Activated naive CD4-positive, alpha-beta T cell (primary cell): ENCODE results near the gene ARHGEF4.
A peak's percentile ranks its signal among the peaks of the same experiment; 100 is the strongest.

Experiments used
- DNase-seq, 4 experiments: peaks; one replicate each; lab custom pipeline; 2025; lab: John Stamatoyannopoulos, UW

Gene ARHGEF4, protein sequence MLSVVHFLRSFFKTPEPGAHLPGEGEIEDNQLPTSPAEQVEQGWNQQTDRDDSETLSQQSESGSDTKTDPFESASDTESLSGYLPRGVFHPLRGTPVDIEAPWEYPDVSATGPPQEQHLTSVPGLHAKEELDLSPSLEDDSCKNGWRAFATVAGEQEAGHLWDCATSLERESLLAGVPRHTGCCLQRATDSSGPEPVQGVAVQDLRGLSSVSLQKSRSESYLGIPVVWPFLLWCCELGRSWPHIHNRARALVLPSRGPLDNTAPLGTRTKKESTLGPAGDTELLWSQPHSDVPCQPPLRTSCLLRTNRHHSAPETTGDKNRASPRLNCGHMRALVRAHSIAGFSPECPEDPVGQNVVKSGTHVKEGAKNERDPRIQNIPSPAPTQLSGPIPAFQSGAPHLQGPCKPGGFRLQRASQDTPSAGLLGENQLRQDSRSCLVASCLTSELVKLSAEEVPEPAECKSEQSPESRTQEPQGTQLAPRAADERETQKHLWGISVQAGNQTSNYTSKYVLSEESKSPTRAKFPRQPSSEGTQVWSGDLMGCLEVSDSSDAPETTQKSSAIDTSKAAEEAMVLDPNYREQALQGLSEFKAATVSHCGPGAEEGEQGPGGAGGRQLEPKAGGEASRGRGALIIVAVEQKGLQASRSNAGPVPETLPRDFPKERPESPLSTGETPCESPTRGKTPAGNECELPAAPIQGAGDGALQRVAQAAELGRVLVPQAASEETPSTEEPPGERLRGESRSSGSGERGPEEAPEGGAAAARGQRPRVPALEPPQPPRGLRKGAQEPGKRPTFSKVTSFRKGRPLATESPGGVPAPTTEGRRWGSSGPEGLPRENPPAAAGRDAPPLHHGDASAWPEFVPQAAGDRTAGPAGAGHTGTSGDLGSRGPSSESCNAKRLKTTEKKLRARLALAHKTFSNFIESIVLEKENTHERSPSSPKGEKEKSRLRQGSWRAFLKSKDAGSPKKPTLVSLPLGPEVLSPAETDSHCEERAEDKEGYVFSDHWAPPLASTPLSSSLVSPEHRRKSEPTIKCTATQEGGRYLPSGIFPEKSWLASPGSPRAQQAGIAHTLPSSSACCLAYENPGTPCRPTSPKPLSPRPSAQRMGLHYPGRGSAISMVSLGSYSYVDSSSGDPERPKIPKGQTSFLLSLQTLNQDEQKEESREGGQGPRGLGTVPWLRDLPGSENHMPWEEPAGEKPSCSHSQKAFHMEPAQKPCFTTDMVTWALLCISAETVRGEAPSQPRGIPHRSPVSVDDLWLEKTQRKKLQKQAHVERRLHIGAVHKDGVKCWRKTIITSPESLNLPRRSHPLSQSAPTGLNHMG (N-terminal part only)

DNA sequence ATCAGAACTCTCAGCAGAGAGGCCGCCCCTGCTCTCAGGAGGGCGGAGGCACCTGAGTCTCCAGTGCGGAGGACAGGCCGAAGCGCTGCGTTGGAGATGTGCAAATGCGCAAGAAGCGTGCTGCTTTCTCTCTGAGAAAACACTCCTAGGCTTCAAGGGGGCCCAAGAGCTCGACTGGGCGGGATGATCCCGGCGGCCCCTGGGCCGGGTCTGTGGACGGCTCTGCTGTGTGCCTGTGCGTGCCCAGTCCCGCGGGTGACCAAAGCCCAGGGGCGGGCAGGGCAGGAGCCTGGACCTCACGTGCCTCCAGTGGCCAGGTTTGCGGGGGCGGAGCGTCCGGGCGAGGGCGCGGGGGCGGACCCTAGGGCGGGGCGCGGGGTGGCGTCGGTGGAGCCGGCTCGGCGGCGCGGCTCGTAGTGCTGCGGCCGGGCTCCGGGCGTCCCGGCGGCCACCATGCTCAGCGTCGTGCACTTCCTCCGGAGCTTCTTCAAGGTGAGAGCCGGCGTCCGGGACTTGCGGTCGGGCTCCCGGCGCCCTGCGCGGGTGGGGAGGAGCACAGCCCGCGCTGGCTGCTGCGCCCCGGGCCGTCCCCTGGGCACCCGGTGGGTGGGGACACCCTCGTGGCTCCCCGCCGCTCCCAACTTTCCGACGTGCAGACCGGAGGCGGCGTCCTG is at the start of gene ARHGEF4:
Gene ARHGEF4 (plus strand): TSS at position 414 of the 674 bp plus-strand sequence. CDS start 40 bp downstream, at position 454.
- no peak for DNase-seq

DNA sequence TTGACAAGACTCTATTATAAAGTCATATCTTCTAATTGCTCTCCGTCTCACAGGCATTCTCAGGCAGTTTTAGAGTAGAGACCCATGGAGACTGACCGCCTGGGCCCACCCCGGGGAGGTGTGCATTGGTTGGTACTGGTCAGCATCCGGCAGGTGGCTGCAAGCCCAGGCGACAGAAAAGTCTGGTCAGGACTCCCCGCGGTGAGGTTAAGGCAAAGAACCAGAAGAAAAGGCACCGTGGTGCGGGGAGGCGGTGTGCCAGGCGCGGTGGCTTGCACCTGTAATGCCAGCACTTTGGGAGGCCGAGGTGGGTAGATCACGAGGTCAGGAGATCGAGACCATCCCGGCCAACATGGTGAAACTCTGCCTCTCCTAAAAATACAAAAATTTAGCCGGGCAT is 48.9 kb upstream of the ARHGEF4 start:
- DNase-seq = no peak

DNA sequence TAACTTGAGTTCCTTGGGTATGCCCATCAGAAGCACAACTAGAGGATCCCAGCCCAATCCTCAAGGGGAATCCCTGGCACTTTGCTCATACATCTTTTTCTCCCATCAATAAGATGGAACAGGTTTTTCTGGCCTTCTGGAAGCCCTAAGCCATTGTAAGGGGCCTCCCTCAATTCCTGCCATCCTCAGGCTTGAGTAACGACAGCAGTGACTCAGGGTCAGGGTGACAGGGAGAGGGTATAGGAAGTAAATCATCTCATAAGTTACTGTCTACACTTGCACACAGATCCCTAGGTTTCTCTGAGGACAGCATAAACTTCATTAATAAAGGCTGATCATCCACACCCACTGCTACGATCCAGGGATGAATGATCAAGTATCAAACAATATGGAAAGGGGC is 46.4 kb upstream of the ARHGEF4 start:
- no peak for DNase-seq

DNA sequence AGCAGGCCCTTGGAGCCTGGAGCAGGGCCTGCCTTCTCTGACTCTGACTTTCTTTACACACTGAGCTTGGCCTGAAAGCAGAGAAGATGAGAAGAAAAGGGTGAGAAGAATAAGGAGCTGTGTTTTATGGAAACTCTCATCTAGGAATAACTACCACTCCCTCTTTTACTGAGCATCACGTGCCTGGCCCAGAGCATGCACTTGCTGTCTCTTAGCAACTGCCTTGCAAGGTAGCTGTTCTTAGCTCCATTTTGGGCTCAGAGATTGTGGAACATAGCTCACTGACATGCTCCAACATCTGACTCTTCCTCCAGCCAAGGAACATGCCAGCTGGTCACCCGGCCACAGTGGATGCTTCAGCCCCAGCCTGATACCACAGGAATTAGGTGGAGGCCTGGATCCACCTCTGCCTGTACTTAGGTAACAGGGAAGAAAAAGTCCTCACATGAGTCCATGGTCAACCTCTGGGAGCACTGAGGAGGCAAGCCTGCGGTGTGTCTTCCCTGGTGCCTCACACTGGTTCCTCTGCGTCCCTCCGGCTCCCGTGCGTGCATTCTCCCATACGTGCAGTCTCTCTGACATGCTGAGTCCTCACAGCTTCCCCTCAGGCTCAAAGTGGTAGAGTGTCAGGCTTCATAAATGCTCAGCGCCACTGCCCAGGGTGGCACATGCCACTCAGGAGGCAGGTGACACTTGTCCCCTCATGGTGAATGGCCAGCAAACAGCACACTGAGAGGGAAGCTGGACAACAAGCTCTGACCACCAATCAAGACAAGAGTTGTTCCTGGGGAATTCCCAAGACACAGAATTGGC is 45.7 kb upstream of the ARHGEF4 start:
- DNase-seq = no peak

DNA sequence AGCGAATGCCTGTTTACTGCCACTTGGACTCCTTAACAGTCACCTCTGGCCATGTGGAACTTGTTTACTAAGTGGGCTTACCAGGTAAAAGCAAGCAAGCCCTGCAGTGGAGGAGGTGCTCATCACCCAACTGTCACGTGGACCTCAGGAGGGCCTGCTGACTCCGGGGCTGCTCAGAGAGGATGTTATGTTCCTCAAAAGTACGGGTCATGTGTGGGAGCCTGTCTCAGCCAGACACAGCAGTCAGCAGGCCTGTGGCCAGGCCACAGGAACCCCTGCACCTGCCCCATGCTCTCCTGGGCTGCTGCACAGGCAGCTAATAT is 45.1 kb upstream of the ARHGEF4 start:
- no peak for DNase-seq

DNA sequence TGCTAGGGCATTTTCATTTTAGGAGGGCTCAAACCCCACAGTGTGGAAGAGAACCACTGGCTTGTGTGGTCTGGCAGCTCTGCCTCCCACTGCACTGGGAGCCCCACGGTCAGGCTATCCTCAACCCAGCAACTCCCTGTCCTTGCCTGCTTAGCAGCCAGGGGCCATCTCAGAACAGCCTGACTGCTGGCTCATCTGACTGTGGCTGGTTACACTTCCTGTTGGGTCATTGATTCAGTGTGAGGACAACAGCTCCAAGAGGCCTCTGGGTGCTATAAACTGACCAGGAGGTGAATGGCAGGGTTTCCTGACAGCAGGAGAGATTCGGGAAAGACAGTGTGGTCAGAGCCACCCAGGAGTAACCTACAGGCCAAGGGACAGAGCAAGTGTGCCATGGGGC is 41.3 kb upstream of the ARHGEF4 start:
- DNase-seq = no peak

DNA sequence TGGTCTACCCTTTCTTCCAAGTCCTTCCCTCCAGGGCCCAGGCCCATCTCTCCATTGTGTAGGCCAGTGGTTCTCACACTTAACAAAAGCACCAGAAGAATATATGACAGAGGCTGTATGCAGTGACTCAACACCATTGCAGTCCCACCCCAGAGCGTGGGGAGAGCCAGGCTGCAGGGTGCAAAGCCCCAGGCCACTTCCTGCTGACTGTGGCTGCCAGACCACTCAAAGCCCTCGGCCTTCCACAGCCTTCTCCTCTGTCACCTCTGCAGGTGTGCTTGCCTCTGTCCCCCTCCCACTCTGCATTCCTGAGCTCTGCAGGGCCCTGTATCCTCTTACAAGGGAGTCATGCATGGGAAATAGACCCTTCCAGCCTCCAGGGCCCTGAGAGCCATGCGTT is 40.4 kb upstream of the ARHGEF4 start:
- no peak for DNase-seq

DNA sequence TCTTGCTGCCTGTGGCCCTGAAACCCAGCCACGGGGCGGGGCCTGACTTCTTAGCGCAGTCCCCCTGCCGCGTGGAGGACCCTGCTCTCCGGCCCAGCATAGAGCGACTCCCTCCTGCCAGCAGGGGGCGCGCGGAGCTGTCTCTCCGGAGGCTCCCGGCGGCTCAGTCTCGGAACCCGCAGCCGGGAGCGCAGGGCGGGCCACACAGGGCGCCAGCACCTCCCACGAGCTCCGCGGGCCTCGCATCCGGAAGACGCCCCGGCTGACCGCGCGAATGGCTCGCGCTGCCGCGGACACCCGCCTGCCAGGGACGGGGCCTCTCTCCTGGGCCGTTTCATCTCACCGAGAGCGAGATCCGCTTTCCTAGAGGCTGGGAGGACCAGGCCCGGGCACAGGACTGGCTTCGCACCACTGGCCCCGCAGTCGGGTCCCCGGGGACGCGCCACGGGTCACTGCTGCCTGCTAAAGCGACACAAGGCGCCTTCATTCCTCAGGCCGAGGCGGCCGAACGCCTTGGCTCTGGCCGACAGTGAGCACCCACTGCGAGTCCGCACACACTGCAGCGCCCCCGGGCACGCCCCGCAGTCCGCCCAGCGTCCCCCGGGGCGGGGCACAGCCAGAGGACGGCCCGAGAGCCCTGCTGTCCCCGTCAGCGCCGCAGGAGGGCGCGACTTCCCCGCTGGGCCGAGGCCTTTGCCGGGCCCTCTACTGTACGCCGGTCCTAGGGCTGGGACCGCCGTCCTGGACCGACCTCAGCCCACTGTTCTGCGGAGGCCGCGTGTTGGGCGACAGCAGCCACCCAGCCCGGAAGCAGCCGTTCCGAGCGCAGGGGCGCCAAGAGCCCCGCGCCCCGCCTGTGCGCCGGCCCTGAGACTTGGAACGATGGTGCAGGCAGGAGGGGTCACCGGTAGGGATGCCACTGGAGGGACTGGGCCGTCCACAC is 39.0 kb upstream of the ARHGEF4 start:
- DNase-seq = peak; percentile 77 to 94 (median 86)

DNA sequence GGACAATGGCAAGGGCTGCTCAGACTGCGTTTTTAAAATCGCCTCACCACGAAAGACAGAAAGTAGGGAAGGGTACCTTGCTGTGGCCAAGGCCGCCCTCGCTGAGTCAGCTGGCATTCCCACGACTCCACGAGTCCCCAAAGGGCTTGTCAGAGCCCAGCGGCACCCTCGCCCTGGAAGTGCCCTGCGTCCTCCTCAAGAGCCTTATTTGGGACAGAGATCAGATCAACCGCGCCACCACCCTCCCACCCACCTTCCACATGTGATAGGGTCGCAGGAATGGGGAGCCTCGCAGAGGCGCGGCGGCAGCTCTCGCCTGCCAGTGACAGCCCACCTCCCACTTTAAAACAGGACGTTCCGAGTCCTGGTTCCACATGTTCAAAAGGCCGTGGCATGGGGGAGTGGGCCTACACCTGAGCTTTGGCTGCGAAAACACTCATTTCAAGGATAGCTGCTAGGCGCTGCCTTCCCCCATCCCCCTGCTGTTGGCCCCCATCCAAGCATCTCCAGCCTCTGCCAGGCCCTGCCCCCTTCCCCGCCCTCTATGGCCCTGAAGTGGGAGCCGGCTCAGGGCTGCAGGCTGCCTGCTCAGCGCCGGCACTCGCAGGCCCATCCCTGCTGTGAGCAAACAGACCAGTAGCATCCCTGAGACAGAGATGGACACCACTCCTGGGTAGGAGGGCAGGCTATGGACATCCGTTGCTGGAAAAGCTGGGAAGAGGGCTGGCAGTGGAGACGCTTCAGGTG is 38.1 kb upstream of the ARHGEF4 start:
- DNase-seq = no peak

DNA sequence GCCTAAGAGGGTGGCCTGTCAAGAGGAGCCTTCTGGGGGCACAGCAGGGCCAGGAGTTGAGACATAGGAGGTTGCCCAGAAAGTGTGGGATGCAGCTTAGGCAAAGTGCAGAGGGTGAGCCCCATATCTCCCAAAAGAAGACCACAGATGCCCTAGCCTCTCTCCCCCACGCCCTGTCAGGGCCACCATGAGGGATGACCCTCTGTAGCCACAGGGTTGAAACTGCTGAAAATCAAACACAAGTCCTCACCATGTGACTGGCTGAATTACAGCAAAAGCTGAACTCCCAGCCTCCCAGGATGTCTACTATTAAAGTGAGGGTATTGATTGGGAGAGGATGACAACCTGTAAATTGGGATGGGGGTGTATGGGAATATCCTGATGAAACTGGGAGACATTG is 37.4 kb upstream of the ARHGEF4 start:
- no peak for DNase-seq

DNA sequence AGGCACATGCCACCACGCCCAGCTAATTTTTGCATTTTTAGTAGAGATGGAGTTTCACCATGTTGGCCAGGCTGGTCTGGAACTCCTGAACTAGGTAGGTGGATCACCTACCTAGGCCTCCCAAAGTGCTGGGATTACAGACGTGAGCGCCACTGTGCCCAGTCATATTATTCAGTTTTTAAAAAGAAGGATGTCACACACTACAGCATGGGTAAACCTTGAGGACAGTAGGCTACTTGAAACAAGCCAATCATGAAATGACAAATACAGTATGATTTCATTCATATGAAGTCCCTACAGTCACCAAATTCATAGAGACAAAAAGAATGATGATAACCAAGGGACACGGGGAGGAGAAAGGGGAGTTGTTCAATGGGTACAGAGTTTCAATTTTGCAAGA is 31.1 kb upstream of the ARHGEF4 start:
- no peak for DNase-seq

DNA sequence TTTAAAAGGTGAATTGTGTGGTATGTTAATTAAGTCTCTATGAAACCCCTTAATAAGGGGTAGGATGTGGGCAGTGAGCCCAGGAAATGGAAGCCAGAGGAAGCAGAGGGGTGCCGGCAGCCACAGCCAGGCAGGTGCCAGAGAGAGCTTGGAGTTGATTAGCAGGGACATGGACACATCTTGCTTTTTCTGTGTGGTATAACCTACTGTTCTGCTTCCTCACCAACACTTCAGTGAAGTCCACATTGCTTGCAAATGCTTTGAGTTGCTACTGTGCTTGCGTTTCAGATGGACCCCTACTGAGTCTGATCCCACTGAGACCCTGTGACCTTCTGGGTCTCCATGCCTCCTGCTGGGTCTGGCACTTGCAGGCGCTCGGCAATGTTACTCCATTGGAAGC is 30.3 kb upstream of the ARHGEF4 start:
- DNase-seq = no peak

DNA sequence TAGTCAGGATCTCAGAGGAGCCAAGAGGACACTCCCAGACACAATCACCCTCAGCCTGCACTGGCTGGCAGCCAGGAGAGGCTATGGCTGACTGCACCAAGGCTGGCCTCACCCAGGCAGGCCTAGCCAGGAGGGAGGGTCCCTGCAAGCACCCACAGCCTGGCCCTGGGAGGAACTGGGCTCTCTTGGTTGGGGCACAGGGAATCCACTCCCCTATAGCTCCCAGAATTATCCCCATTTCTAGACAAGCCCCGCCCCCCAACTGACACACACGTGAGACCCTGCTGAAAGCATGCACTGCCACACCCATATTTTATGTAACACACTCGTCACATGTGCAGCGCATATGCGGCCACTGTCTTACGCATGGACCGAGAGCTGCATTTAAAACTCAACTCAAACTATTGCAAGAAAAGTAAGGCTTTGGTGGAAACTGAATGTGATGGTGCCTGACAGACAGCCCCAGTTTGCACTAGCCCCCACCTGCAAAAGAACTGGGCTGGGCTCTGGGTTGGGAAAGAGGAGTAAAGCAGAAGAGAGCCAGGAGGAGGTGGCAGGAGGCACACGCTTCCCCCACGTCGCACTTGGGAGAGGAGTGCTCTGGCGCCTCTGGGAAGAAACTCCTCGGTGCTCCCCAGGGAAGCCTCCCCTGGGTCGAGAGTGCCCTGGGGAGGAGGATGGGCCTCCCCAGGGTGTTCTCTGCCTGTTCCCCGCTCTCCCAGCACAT is 28.9 kb upstream of the ARHGEF4 start:
- no peak for DNase-seq

DNA sequence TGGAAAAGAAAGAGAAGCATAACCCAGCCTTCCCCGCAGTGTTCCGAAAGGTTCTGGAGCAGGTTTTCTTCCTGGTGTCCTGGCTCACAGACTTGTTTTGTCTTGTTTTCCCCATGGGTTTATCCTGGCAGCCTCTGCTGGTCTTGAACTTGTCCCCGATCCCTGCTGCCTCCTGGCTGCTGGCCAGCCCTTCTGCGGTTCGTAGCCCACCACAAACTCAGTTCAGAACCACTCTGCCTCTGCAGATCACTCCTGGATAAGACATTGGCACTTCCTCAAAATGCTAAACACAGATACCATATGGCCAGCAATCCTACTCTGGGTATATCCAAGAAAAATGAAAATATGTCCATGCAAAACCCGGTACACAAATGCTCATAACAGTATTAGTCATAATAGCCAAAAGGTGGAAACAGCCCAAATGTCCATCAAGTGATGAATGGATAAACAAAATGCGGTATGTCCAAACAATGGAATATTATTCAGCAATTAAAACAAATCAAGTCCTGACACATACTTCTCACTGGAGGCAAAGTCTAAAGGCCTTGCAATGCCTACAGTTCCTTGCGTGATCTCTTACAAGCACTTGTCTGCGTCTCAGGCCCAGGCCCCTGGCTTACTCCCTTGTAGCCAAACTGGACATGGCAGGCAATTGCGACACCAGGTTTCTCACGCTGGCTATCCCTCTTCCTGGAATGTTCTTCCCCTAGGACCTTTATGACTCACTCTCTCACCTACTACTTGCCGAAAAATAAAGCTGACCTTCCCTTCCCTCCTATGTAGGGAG is 28.0 kb upstream of the ARHGEF4 start:
- DNase-seq = no peak

DNA sequence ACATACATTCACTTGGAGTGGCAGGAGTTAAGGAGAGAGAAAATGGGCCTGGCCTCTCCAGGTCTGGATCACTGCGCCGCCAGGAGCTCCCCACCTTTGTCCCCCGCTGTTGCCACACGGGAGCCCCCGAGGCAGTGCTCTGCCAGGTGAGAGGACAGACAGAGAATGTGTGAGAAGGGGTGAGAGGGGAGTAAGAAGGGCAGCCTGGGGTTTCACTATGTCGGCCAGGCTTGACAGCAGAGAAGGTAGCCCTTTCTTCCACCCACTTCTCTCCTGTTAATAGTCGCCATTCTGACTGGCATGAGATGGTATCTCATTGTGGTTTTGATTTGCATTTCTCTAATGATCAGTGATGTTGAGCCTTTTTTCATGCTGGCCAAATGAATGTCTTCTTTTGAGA is 26.2 kb upstream of the ARHGEF4 start:
- DNase-seq = no peak

DNA sequence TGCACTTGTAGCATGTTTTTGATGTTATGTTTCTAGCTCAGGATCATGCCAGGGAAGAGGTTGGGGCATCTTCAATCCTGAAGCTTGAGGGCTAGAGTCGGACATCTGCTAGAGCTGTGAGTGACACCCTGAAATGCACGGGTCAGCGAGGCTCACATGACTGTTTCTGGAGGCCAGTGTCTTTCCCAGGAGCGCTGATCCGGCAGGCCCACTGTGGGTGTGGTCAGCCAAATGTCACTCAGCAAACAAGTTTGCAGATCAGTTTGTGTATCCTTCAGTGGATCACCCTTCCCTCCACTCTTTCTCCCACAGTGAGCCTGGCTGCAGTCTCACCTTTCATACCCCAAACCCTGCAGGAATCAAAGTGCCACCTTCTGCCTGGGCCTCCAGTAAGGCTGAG is 23.0 kb upstream of the ARHGEF4 start:
- DNase-seq = no peak

DNA sequence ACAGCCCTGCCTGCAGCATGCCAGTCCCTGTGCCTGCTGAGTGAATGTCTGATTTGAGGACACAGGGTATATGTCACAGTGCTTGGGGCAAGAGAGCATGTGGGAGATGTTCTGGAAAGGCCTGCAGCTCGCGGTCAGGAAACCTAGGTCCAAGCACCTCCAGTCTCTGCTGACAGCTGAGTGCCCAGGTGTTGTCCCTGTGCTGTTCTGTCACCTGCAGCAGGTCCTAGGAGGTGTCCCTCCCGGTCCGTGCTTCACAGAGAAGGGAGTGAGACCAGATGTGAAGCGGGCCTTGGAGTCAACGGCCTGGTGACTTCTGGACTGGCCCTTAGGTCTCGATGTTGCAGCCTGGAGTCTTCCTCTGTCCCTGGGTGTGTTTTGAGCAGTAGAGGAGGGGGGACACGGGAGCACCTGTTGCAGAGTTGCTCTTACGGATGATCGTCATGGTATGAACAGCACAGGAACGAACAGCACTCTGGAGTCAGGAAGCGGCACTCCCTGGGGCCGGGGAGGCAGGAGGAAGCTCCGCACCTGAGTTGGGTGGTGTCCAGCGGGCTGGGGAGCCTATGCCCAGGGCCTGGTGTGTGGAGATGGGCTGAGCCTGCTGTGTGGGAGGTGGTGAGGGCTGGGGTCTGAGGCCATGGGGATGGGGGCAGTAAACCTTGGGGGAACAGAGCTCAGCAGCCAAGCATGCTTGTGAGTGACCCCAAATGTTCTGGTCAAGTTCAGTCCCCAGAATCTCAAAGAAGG is 21.6 kb upstream of the ARHGEF4 start:
- DNase-seq = no peak
